ENCODE results near the gene ITIH1.

ITIH1 gene

GRCh38 chr3:52798978-52799476 lies 21.6 kb downstream of the ITIH1 start:
- TF ChIP-seq, protein P1, sequence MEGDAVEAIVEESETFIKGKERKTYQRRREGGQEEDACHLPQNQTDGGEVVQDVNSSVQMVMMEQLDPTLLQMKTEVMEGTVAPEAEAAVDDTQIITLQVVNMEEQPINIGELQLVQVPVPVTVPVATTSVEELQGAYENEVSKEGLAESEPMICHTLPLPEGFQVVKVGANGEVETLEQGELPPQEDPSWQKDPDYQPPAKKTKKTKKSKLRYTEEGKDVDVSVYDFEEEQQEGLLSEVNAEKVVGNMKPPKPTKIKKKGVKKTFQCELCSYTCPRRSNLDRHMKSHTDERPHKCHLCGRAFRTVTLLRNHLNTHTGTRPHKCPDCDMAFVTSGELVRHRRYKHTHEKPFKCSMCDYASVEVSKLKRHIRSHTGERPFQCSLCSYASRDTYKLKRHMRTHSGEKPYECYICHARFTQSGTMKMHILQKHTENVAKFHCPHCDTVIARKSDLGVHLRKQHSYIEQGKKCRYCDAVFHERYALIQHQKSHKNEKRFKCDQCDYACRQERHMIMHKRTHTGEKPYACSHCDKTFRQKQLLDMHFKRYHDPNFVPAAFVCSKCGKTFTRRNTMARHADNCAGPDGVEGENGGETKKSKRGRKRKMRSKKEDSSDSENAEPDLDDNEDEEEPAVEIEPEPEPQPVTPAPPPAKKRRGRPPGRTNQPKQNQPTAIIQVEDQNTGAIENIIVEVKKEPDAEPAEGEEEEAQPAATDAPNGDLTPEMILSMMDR (IDR thresholded peaks at IDR 0.05), result peak in 1 of 2 experiments; percentile 35
- H3K27me3 ChIP-seq, result no peaks in the 10 kb centered on the region
- peaks cover 8 to 20% (median 11%) of the 10 kb centered on the region in 3 donors for H3K36me3 ChIP-seq

DNA sequence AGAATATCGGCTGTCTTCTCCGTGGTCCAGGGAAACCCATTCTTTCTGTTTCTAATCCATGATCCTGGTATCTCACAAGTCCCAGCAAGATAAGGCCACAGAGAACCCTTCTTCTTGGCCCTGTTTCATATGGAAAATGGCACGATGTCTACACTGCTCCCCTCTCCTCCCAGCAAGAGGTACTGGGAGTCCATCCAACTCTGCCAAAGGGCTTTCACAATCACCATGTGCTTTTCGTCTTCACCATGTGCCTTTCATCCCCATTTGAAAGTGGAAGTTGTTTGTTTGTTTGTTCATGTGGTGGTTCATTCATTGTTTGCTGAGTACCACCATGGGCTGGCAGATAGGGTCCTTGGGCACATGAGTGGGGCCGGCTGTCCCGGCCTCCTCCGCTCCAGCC lies 22.7 kb downstream of the ITIH1 start:
- Histone ChIP-seq H3K4me1 (peaks cover 0 to 45% (median 21%) of the 10 kb centered on the region in 4 donors), H3K27ac (no peak overlapping the region), H3K27me3 (no peaks in the 10 kb centered on the region), H3K4me3 (no peak overlapping the region), H3K36me3 (peaks cover 8 to 30% (median 14%) of the 10 kb centered on the region in 3 donors), H3K9me3 (no peaks in the 10 kb centered on the region)
- intact Hi-C loops (cut with DNase I; ENCODE audit: low total_unique reads), result no loop called here
- no peak for DNase-seq
- TF ChIP-seq, protein P1 (IDR thresholded peaks at IDR 0.05), result no peak

More at GRCh38 chr3:52798978-52799476, 21.6 kb downstream of the ITIH1 start:
- intact Hi-C loops (cut with DNase I; ENCODE audit: low total_unique reads), result no loop called here
- Histone ChIP-seq H3K4me3 (no peak overlapping the region), H3K27ac (peak overlapping the region; percentile 63 to 88), H3K4me1 (peaks cover 0 to 55% (median 31%) of the 10 kb centered on the region in 4 donors), H3K9me3 (no peaks in the 10 kb centered on the region)
- DNase-seq, result no peak

- peaks cover 0 to 33% (median 13%) of the 10 kb centered on the region in 4 donors for H3K4me1 ChIP-seq
- TF ChIP-seq, protein P1 (IDR thresholded peaks at IDR 0.05), result no peak
- no peak for DNase-seq
- H3K27ac ChIP-seq, result no peak overlapping the region
- H3K4me3 ChIP-seq, result no peak overlapping the region
- H3K27me3 ChIP-seq, result no peaks in the 10 kb centered on the region
- peaks cover 13 to 39% (median 31%) of the 10 kb centered on the region in 3 donors for H3K36me3 ChIP-seq
- intact Hi-C loops (cut with DNase I; ENCODE audit: low total_unique reads), result no loop called here
- no peaks in the 10 kb centered on the region for H3K9me3 ChIP-seq
Observed at GRCh38 chr3:52801839-52802238, 24.4 kb downstream of the ITIH1 start.

- peaks cover 0 to 8% (median 2%) of the 10 kb centered on the region in 4 donors for H3K4me1 ChIP-seq
- DNase-seq, result no peak
- TF ChIP-seq, protein P1 (IDR thresholded peaks at IDR 0.05), result no peak
- H3K27ac ChIP-seq, result no peak overlapping the region
- no peaks in the 10 kb centered on the region for H3K27me3 ChIP-seq
- no peaks in the 10 kb centered on the region for H3K9me3 ChIP-seq
- intact Hi-C loops (cut with DNase I; ENCODE audit: low total_unique reads), result no loop called here
- H3K36me3 ChIP-seq, result peaks cover 15 to 47% (median 45%) of the 10 kb centered on the region in 3 donors
- H3K4me3 ChIP-seq, result no peak overlapping the region
Observed at GRCh38 chr3:52805270-52806039, 28.1 kb downstream of the ITIH1 start.

DNA sequence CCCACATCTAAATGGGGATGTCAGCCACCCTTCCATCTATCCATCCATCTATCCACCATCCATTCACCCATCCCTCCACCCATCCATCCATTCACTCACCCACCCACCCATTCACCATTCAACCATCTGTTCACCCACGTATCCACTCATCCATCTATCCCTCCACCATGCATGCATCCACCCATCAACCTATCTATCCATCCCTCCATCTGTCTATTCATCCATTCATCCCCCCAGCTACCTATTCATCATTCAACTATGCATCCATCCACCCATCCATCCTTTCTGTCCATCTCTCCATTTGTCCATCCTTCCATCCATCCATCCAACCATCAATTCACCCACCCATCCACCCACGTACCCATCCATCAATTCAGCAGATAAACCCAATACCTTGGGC lies 31.8 kb downstream of the ITIH1 start:
- H3K36me3 ChIP-seq, result peaks cover 9 to 34% (median 33%) of the 10 kb centered on the region in 3 donors
- intact Hi-C loops (cut with DNase I; ENCODE audit: low total_unique reads), result no loop called here
- H3K4me1 ChIP-seq, result no peaks in the 10 kb centered on the region
- H3K27me3 ChIP-seq, result no peaks in the 10 kb centered on the region
- no peak for DNase-seq
- H3K27ac ChIP-seq, result no peak overlapping the region
- H3K4me3 ChIP-seq, result no peak overlapping the region
- no peaks in the 10 kb centered on the region for H3K9me3 ChIP-seq
- TF ChIP-seq, protein P1 (IDR thresholded peaks at IDR 0.05), result no peak
